SK-N-SH (cell line): ENCODE results near the gene CDK5. TPM values are rescaled to one million over a fixed set of nuclear protein-coding genes. Genes with fewer than 3 reads are reported as not detected.
A peak's percentile ranks its signal among the peaks of the same experiment; 100 is the strongest.

Experiments used
- CTCF ChIA-PET: fragments of 300-600, 350-600 bp; formaldehyde crosslinking; extraction: SDS; loops from one replicate; lab custom pipeline; 2021; lab: Yijun Ruan, JAX
- POLR2A ChIA-PET: fragments of 350-600 bp; sonication (Branson Sonifier 250); formaldehyde crosslinking; extraction: SDS; loops from one replicate; lab custom pipeline; 2020; ENCODE audit warnings: antibody characterized with exemption, inconsistent platforms; lab: Yijun Ruan, JAX
- DNase-seq: peaks from one replicate; pipeline ENCODE4 v3.0.0; 2012
- H2AFZ ChIP-seq: fragments of 200-600 bp; sonication (generic); 2 replicates; pipeline ENCODE4 v1.8.1; 2016; ENCODE audit warnings: antibody characterized with exemption, mild to moderate bottlenecking, low read depth
- H3F3A ChIP-seq: fragments of 200-600 bp; sonication (generic); replicated peaks from 2 replicates; pipeline ENCODE3; 2016; ENCODE audit warnings: antibody characterized with exemption, mild to moderate bottlenecking; ENCODE audit not compliant: insufficient read depth
- H3K27ac ChIP-seq, 2 experiments: fragments of 200-500 bp in 1 of 2; fragments of 200-600 bp in 1 of 2; sonication (Bioruptor generic) in 1 of 2; sonication (generic), shearing (Covaris generic) in 1 of 2; 2 replicates each; pipeline versions ENCODE4 v1.5.1 to v1.6.1; 2014 to 2016; ENCODE audit warnings: low read depth in 2 of 2, inconsistent platforms in 1 of 2, low read length in 1 of 2, mild to moderate bottlenecking in 1 of 2, mixed read lengths in 1 of 2
- H3K27me3 ChIP-seq: fragments of 200-600 bp; sonication (generic), shearing (Covaris generic); 2 replicates; pipeline ENCODE4 v1.6.1; 2016; ENCODE audit warnings: mixed run types; ENCODE audit not compliant: insufficient read depth
- H3K36me3 ChIP-seq, 2 experiments: fragments of 200-500 bp in 1 of 2; fragments of 200-600 bp in 1 of 2; sonication (Bioruptor generic) in 1 of 2; sonication (generic) in 1 of 2; replicated peaks in 1 of 2; 2 replicates each; pipeline versions ENCODE3 to v1.5.1; 2014 to 2016; ENCODE audit warnings: low read length in 1 of 2, mild to moderate bottlenecking in 1 of 2; ENCODE audit not compliant: insufficient read depth in 2 of 2, control insufficient read depth in 1 of 2
- H3K4me1 ChIP-seq, 2 experiments: fragments of 200-500 bp in 1 of 2; fragments of 200-600 bp in 1 of 2; sonication (Bioruptor generic) in 1 of 2; sonication (generic), shearing (Covaris generic) in 1 of 2; 2 replicates each; pipeline versions ENCODE4 v1.5.1 to v1.6.1; 2014 to 2016; ENCODE audit warnings: low read depth in 1 of 2, low read length in 1 of 2, mixed run types in 1 of 2; ENCODE audit not compliant: insufficient read depth in 2 of 2, control insufficient read depth in 1 of 2
- H3K4me2 ChIP-seq: fragments of 200-600 bp; sonication (generic), shearing (Covaris generic); 2 replicates; pipeline ENCODE4 v1.6.1; 2017; ENCODE audit warnings: mixed run types
- H3K4me3 ChIP-seq, 2 experiments: fragments of 200-500 bp in 1 of 2; fragments of 200-600 bp in 1 of 2; sonication (Bioruptor generic) in 1 of 2; sonication (generic), shearing (Covaris generic) in 1 of 2; 2 replicates each; pipeline versions ENCODE4 v1.5.1 to v1.8.1; 2014 to 2016; ENCODE audit warnings: low read depth in 2 of 2, inconsistent platforms in 1 of 2, low read length in 1 of 2, mild to moderate bottlenecking in 1 of 2, mixed read lengths in 1 of 2, moderate library complexity in 1 of 2
- H3K79me2 ChIP-seq: fragments of 200-600 bp; sonication (generic); 2 replicates; pipeline ENCODE4 v1.8.1; 2017; ENCODE audit warnings: mild to moderate bottlenecking; ENCODE audit not compliant: insufficient read depth
- H3K9ac ChIP-seq: fragments of 200-600 bp; sonication (generic); 2 replicates; pipeline ENCODE4 v1.6.1; 2017; ENCODE audit warnings: mixed run types
- H3K9me2 ChIP-seq: fragments of 200-600 bp; sonication (generic); 2 replicates; pipeline ENCODE4 v1.6.1; 2017; ENCODE audit warnings: mixed run types
- H3K9me3 ChIP-seq: fragments of 200-600 bp; sonication (generic); 2 replicates; pipeline ENCODE4 v1.6.1; 2017; ENCODE audit warnings: mixed run types, mild to moderate bottlenecking, moderate library complexity
- H4K20me1 ChIP-seq: fragments of 200-600 bp; sonication (generic); 2 replicates; pipeline ENCODE4 v1.6.1; 2017; ENCODE audit warnings: mild to moderate bottlenecking, mixed run types; ENCODE audit not compliant: insufficient read depth
- CHD2 ChIP-seq: fragments of 150-350 bp; IDR thresholded peaks from 2 replicates; pipeline ENCODE4 v1.6.1; 2018; ENCODE audit warnings: low read length; ENCODE audit not compliant: partially characterized antibody
- ELF1 ChIP-seq: IDR thresholded peaks from 2 replicates; pipeline ENCODE4 v1.4.0; 2012
- EP300 ChIP-seq, 2 experiments: IDR thresholded peaks; 2 replicates each; pipeline versions ENCODE4 v1.4.0 to v1.6.1; 2012; ENCODE audit warnings: borderline replicate concordance in 1 of 2, low read depth in 1 of 2, low read length in 1 of 2
- JUND ChIP-seq: IDR thresholded peaks from 2 replicates; pipeline ENCODE4 v1.4.0; 2012
- MEF2A ChIP-seq: IDR thresholded peaks from 2 replicates; pipeline ENCODE4 v1.4.0; 2012; ENCODE audit warnings: low read depth, borderline replicate concordance
- MXI1 ChIP-seq: IDR thresholded peaks from 2 replicates; pipeline ENCODE4 v1.6.1; 2012; ENCODE audit warnings: mild to moderate bottlenecking, low read depth, low read length, improper control_type of control experiment
- NFIC ChIP-seq: IDR thresholded peaks from 2 replicates; pipeline ENCODE4 v1.4.0; 2012; ENCODE audit warnings: borderline replicate concordance
- NRF1 ChIP-seq: IDR thresholded peaks from 2 replicates; pipeline ENCODE4 v1.6.1; 2012; ENCODE audit warnings: low read depth, mild to moderate bottlenecking, low read length
- POLR2AphosphoS5 ChIP-seq: IDR thresholded peaks from 2 replicates; pipeline ENCODE4 v1.6.1; 2012; ENCODE audit warnings: low read depth, low read length
- RXRA ChIP-seq: IDR thresholded peaks from 2 replicates; pipeline ENCODE4 v1.4.0; 2012; ENCODE audit warnings: low read depth, mild to moderate bottlenecking, borderline replicate concordance
- SMC3 ChIP-seq: IDR thresholded peaks from 2 replicates; pipeline ENCODE4 v1.6.1; 2012; ENCODE audit warnings: low read depth, low read length, improper control_type of control experiment
- TAF1 ChIP-seq: IDR thresholded peaks from 2 replicates; pipeline ENCODE4 v1.6.1; 2012; ENCODE audit warnings: low read depth, mild to moderate bottlenecking, low read length, moderate library complexity, borderline replicate concordance
- TCF12 ChIP-seq: IDR thresholded peaks from 2 replicates; pipeline ENCODE4 v1.4.0; 2012
- TEAD4 ChIP-seq: IDR thresholded peaks from 2 replicates; pipeline ENCODE4 v1.4.0; 2012; ENCODE audit warnings: mild to moderate bottlenecking, borderline replicate concordance; ENCODE audit not compliant: insufficient read depth
- WGBS: methylation state at CpG from one replicate; pipeline ENCODE4 v1.1.6; 2017; ENCODE audit warnings: low lambda C conversion rate; 5-methylcytosine and 5-hydroxymethylcytosine counted together
- polyA plus RNA-seq, 3 experiments: library from polyadenylated mRNA; depleted of rRNA; stranded (reverse); fragments of >200 nt; gene quantifications; 2 replicates each; pipeline ENCODE4 v1.2.3, GENCODE V29; 2012
- TF ChIP-seq, protein P1 (sequence below): fragments of 150-350 bp; IDR thresholded peaks from 2 replicates; pipeline ENCODE4 v1.6.1; 2016; ENCODE audit warnings: mild to moderate bottlenecking, low read depth, low read length
- TF ChIP-seq, protein P2 (sequence below): IDR thresholded peaks from 2 replicates; pipeline ENCODE4; 2012
- TF ChIP-seq, protein P3 (sequence below): IDR thresholded peaks from 2 replicates; pipeline ENCODE4 v1.4.0; 2012; ENCODE audit warnings: low read depth, borderline replicate concordance
- TF ChIP-seq, protein P4 (sequence below): fragments of 150-350 bp; IDR thresholded peaks from 2 replicates; pipeline ENCODE4 v1.6.1; 2017; ENCODE audit warnings: antibody characterized with exemption, low read length, low read depth, borderline replicate concordance
- TF ChIP-seq, protein P5 (sequence below): IDR thresholded peaks from 2 replicates; pipeline ENCODE4 v1.4.0; 2012; ENCODE audit warnings: low read depth
- TF ChIP-seq, protein P6 (sequence below): fragments of 200-600 bp; sonication (generic); IDR thresholded peaks from 2 replicates; pipeline ENCODE4 v1.6.1; 2017; ENCODE audit warnings: antibody characterized with exemption, mild to moderate bottlenecking, moderate library complexity

The CDK5 gene
- polyA plus RNA-seq, 1 of the 3 experiments (the other 2 are of a cell fraction) = 125 TPM

DNA sequence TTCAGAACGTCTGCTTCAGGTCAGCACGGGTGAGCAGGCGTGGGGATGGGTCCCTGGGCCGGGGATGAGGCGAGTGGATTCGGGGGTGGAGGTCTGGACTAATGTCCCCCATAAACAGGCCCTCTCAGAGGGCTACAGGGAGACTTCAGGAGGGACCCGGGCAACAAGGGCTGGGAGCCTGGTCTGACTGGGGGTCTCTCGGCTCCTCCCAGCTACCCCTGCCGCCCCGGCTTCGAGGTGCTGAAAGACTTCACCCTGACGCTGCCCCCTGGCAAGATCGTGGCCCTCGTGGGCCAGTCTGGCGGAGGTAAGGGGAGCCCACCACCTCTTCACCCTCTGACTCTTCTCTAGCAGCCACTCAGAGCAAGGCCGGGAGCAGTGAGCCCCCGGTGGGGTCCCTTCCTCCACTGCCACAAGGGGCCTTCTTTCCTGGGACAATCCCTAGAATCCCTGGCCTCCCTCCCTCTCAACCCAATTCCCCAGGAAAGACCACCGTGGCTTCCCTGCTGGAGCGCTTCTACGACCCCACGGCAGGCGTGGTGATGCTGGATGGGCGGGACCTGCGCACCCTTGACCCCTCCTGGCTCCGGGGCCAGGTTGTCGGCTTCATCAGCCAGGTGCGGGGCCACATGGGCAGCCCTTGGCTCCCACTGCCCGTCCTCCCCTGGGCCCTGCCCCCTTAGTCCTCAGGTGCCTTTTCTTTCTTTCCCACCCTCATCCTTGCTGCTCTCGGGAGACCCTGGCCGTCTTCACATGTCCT is 16.9 kb downstream of the CDK5 start (continued):
- TF ChIP-seq TEAD4 (no peak), NFIC (no peak), NRF1 (no peak), RXRA (no peak)

DNA sequence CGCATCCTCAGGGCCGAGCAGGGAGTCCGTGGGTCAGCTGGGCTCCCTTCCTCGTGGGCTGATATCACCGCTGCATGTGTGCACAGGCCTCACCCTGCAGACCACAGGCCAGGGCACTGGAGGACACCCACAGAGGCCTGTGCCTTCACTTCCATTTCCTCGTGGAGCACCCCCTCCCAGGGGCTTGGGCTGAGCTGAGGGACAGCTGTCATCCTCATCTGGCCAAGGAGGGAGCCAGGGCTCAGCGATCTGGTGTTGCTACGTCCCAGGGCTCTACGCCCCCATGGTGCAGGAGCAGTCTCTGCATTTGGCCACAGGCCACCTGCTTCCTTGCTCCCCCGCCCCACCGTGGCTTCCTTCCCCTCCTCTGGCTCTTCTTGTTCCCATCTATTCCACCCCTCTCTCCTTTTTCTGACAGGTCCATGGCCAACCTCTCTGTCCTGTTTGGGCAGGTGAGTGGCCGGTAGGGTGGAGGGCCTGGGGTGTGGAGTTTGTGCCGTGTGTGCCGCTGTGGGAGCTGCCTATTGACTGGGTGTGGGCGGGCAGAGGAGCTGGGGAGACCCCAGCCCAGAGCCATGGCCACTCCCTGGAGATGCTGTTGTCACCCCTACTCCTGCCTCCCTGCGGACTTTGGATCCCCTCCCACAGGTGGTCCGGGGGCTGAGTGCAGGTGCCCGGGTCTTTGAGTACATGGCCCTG is 17.7 kb downstream of the CDK5 start:
- CTCF ChIA-PET = interaction anchor here (0.6 to 9.5 kb wide), 16 partner anchors 8 to 75 kb away, joined by 3 to 59 read pairs (median 3); partner anchors contain the start of genes ABCB8, ASIC3 and CDK5

More for the DNA sequence above, 17.7 kb downstream of the CDK5 start:
- Histone ChIP-seq H3K9ac (peak overlapping the region; percentile 61; the same call in 1 of the 2 replicates), H3K4me3 (no peak overlapping the region), H3K79me2 (no peaks in the 10 kb centered on the region; the same call in 1 of the 2 replicates), H3K9me2 (no peaks in the 10 kb centered on the region), H3K9me3 (no peaks in the 10 kb centered on the region), H4K20me1 (no peaks in the 10 kb centered on the region), H3K27ac (peak overlapping the region; percentile 98), H3K36me3 (peaks cover 12 to 34% of the 10 kb centered on the region in 2 experiments), H3F3A (peaks cover 25% of the 10 kb centered on the region), H3K4me2 (peak overlapping the region; percentile 65; the same call in 1 of the 2 replicates), H3K4me1 (peaks cover 27 to 30% of the 10 kb centered on the region in 2 experiments), H2AFZ (no peak overlapping the region), H3K27me3 (no peaks in the 10 kb centered on the region)
- TF ChIP-seq ELF1 (no peak), NRF1 (no peak), TAF1 (no peak), EP300 (IDR thresholded peaks at IDR 0.05; ENCODE audit: borderline replicate concordance in 1 of 2, low read depth in 1 of 2, low read length in 1 of 2) (no peak), TEAD4 (no peak), SMC3 (no peak), CHD2 (no peak), MXI1 (no peak), TCF12 (no peak), MEF2A (no peak), JUND (no peak), POLR2AphosphoS5 (no peak)
- TF ChIP-seq, protein P1, sequence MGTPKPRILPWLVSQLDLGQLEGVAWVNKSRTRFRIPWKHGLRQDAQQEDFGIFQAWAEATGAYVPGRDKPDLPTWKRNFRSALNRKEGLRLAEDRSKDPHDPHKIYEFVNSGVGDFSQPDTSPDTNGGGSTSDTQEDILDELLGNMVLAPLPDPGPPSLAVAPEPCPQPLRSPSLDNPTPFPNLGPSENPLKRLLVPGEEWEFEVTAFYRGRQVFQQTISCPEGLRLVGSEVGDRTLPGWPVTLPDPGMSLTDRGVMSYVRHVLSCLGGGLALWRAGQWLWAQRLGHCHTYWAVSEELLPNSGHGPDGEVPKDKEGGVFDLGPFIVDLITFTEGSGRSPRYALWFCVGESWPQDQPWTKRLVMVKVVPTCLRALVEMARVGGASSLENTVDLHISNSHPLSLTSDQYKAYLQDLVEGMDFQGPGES = no peak
- TF ChIP-seq, protein P2, sequence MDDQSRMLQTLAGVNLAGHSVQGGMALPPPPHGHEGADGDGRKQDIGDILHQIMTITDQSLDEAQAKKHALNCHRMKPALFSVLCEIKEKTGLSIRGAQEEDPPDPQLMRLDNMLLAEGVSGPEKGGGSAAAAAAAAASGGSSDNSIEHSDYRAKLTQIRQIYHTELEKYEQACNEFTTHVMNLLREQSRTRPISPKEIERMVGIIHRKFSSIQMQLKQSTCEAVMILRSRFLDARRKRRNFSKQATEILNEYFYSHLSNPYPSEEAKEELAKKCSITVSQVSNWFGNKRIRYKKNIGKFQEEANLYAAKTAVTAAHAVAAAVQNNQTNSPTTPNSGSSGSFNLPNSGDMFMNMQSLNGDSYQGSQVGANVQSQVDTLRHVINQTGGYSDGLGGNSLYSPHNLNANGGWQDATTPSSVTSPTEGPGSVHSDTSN = no peak
- TF ChIP-seq, protein P3, sequence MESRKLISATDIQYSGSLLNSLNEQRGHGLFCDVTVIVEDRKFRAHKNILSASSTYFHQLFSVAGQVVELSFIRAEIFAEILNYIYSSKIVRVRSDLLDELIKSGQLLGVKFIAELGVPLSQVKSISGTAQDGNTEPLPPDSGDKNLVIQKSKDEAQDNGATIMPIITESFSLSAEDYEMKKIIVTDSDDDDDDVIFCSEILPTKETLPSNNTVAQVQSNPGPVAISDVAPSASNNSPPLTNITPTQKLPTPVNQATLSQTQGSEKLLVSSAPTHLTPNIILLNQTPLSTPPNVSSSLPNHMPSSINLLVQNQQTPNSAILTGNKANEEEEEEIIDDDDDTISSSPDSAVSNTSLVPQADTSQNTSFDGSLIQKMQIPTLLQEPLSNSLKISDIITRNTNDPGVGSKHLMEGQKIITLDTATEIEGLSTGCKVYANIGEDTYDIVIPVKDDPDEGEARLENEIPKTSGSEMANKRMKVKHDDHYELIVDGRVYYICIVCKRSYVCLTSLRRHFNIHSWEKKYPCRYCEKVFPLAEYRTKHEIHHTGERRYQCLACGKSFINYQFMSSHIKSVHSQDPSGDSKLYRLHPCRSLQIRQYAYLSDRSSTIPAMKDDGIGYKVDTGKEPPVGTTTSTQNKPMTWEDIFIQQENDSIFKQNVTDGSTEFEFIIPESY = no peak
- TF ChIP-seq, protein P4, sequence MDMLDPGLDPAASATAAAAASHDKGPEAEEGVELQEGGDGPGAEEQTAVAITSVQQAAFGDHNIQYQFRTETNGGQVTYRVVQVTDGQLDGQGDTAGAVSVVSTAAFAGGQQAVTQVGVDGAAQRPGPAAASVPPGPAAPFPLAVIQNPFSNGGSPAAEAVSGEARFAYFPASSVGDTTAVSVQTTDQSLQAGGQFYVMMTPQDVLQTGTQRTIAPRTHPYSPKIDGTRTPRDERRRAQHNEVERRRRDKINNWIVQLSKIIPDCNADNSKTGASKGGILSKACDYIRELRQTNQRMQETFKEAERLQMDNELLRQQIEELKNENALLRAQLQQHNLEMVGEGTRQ = no peak
- TF ChIP-seq, protein P5, sequence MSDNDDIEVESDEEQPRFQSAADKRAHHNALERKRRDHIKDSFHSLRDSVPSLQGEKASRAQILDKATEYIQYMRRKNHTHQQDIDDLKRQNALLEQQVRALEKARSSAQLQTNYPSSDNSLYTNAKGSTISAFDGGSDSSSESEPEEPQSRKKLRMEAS = no peak
- TF ChIP-seq, protein P6, sequence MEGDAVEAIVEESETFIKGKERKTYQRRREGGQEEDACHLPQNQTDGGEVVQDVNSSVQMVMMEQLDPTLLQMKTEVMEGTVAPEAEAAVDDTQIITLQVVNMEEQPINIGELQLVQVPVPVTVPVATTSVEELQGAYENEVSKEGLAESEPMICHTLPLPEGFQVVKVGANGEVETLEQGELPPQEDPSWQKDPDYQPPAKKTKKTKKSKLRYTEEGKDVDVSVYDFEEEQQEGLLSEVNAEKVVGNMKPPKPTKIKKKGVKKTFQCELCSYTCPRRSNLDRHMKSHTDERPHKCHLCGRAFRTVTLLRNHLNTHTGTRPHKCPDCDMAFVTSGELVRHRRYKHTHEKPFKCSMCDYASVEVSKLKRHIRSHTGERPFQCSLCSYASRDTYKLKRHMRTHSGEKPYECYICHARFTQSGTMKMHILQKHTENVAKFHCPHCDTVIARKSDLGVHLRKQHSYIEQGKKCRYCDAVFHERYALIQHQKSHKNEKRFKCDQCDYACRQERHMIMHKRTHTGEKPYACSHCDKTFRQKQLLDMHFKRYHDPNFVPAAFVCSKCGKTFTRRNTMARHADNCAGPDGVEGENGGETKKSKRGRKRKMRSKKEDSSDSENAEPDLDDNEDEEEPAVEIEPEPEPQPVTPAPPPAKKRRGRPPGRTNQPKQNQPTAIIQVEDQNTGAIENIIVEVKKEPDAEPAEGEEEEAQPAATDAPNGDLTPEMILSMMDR = no peak
- POLR2A ChIA-PET = interaction anchor here (1.2 to 2.6 kb wide), 2 partner anchors 8 to 11 kb away, joined by 5 to 12 read pairs; partner anchors contain the start of genes ABCB8 and ASIC3
- DNase-seq = peak; percentile 59
- 69% methylated on average over 16 of the region's 18 CpGs for WGBS
